Iris pigment epithelial cell (primary cell): ENCODE results near the gene ROR1.
"Not testable (repeated sequence)": the region's sequence is repeated elsewhere in the genome, so short reads cannot be mapped to it uniquely, and the experiment has no call there.

Experiments
- DNase-seq: peaks from one replicate; pipeline ENCODE4 v3.0.0-alpha.2; 2011; ENCODE audit warnings: low read depth

The ROR1 gene

GRCh38 chr1:63759778-63760177 is 14.0 kb upstream of the ROR1 start:
- DNase-seq = no peak

GRCh38 chr1:63770381-63770780 is 3.4 kb upstream of the ROR1 start:
- DNase-seq = no peak

GRCh38 chr1:63772201-63772600 is 1.6 kb upstream of the ROR1 start:
- no peak for DNase-seq

GRCh38 chr1:63772876-63773275 is 941 bp upstream of the ROR1 start:
- DNase-seq = no peak

- DNase-seq = no peak
Measured at GRCh38 chr1:63773496-63773814, 362 bp upstream of the ROR1 start.

- DNase-seq = peak; percentile 63
Measured at GRCh38 chr1:63774617-63775417, 1.0 kb downstream of the ROR1 start.

GRCh38 chr1:63775418-63776127 is 1.8 kb downstream of the ROR1 start:
- no peak for DNase-seq

- no peak for DNase-seq
Measured at GRCh38 chr1:63777286-63777685, 3.5 kb downstream of the ROR1 start.

- DNase-seq = no peak
Measured at GRCh38 chr1:63777965-63778880, 4.4 kb downstream of the ROR1 start.

- peak; percentile 27 for DNase-seq
Measured at GRCh38 chr1:63779338-63780211, 5.8 kb downstream of the ROR1 start.

GRCh38 chr1:63780565-63780964 is 6.7 kb downstream of the ROR1 start:
- no peak for DNase-seq

- DNase-seq = no peak
Measured at GRCh38 chr1:63782982-63783381, 9.2 kb downstream of the ROR1 start.

- no peak for DNase-seq
Measured at GRCh38 chr1:63784083-63784482, 10.3 kb downstream of the ROR1 start.

GRCh38 chr1:63784489-63785390 is 10.9 kb downstream of the ROR1 start:
- no peak for DNase-seq

GRCh38 chr1:63787270-63787669 is 13.5 kb downstream of the ROR1 start:
- DNase-seq = not testable (repeated sequence)

- peak; percentile 34 for DNase-seq
Measured at GRCh38 chr1:63787875-63788274, 14.1 kb downstream of the ROR1 start.

GRCh38 chr1:63789856-63790605 is 16.2 kb downstream of the ROR1 start:
- no peak for DNase-seq

GRCh38 chr1:63790989-63791388 is 17.2 kb downstream of the ROR1 start:
- DNase-seq = no peak

GRCh38 chr1:63792152-63792551 is 18.3 kb downstream of the ROR1 start:
- no peak for DNase-seq

- no peak for DNase-seq
Measured at GRCh38 chr1:63793741-63794240, 20.0 kb downstream of the ROR1 start.
